ENCODE data around the gene NOL6.

The NOL6 gene

GRCh38 chr9:33433871-33434270, 39.9 kb downstream of the NOL6 start:
- H3K9me2 ChIP-seq (replicated peaks; ENCODE audit: insufficient read depth, low read length), result no peaks in the 10 kb centered on the region
- no peak overlapping the region for H2AFZ ChIP-seq (ENCODE audit: low read depth, low read length, severe bottlenecking)
- H3K36me3 ChIP-seq (ENCODE audit: low read length), result no peaks in the 10 kb centered on the region
- no peak for TF ChIP-seq CTCF (IDR thresholded peaks at IDR 0.05; ENCODE audit: insufficient read depth, low read length, poor library complexity, severe bottlenecking)
- no peak for TF ChIP-seq EZH2phosphoT487 (conservative IDR thresholded peaks at IDR 0.05; ENCODE audit: low read length)
- H3K9ac ChIP-seq (ENCODE audit: low read length), result no peak overlapping the region
- no peaks in the 10 kb centered on the region for H3K79me2 ChIP-seq (ENCODE audit: insufficient read depth, low read length)
- H3K4me2 ChIP-seq (ENCODE audit: low read depth, low read length, poor library complexity, severe bottlenecking), result no peak overlapping the region
- H4K20me1 ChIP-seq (ENCODE audit: low read depth, low read length), result no peaks in the 10 kb centered on the region
- H3K9me3 ChIP-seq (ENCODE audit: insufficient read depth, low read length), result no peaks in the 10 kb centered on the region
- H3K27ac ChIP-seq (ENCODE audit: low read depth, low read length), result no peak overlapping the region
- H3K27me3 ChIP-seq (ENCODE audit: low read length), result no peaks in the 10 kb centered on the region
- no peak overlapping the region for H3K4me3 ChIP-seq (ENCODE audit: insufficient read depth, low read length, poor library complexity, severe bottlenecking)
- no peaks in the 10 kb centered on the region for H3F3A ChIP-seq (ENCODE audit: insufficient read depth)

- Histone ChIP-seq H3K4me3 (ENCODE audit: insufficient read depth, low read length, poor library complexity, severe bottlenecking) (no peak overlapping the region), H2AFZ (ENCODE audit: low read depth, low read length, severe bottlenecking) (no peak overlapping the region), H3K9ac (ENCODE audit: low read length) (no peak overlapping the region), H3K9me2 (replicated peaks; ENCODE audit: insufficient read depth, low read length) (no peaks in the 10 kb centered on the region), H3K4me2 (ENCODE audit: low read depth, low read length, poor library complexity, severe bottlenecking) (no peak overlapping the region), H3K79me2 (ENCODE audit: insufficient read depth, low read length) (no peaks in the 10 kb centered on the region), H3K27me3 (ENCODE audit: low read length) (no peaks in the 10 kb centered on the region), H3K36me3 (ENCODE audit: low read length) (no peaks in the 10 kb centered on the region), H4K20me1 (ENCODE audit: low read depth, low read length) (no peaks in the 10 kb centered on the region), H3K27ac (ENCODE audit: low read depth, low read length) (no peak overlapping the region), H3F3A (ENCODE audit: insufficient read depth) (no peaks in the 10 kb centered on the region), H3K9me3 (ENCODE audit: insufficient read depth, low read length) (no peaks in the 10 kb centered on the region)
- TF ChIP-seq EZH2phosphoT487 (conservative IDR thresholded peaks at IDR 0.05; ENCODE audit: low read length) (no peak), CTCF (IDR thresholded peaks at IDR 0.05; ENCODE audit: insufficient read depth, low read length, poor library complexity, severe bottlenecking) (no peak)
Measured at GRCh38 chr9:33431420-33431819, 42.3 kb downstream of the NOL6 start.

GRCh38 chr9:33430942-33431341, 42.8 kb downstream of the NOL6 start:
- H3F3A ChIP-seq (ENCODE audit: insufficient read depth), result no peaks in the 10 kb centered on the region
- no peaks in the 10 kb centered on the region for H3K36me3 ChIP-seq (ENCODE audit: low read length)
- H3K9me2 ChIP-seq (replicated peaks; ENCODE audit: insufficient read depth, low read length), result no peaks in the 10 kb centered on the region
- no peaks in the 10 kb centered on the region for H3K9me3 ChIP-seq (ENCODE audit: insufficient read depth, low read length)
- no peak overlapping the region for H3K27ac ChIP-seq (ENCODE audit: low read depth, low read length)
- H3K27me3 ChIP-seq (ENCODE audit: low read length), result no peaks in the 10 kb centered on the region
- no peak overlapping the region for H3K9ac ChIP-seq (ENCODE audit: low read length)
- no peak overlapping the region for H3K4me2 ChIP-seq (ENCODE audit: low read depth, low read length, poor library complexity, severe bottlenecking)
- TF ChIP-seq EZH2phosphoT487 (conservative IDR thresholded peaks at IDR 0.05; ENCODE audit: low read length) (no peak), CTCF (IDR thresholded peaks at IDR 0.05; ENCODE audit: insufficient read depth, low read length, poor library complexity, severe bottlenecking) (no peak)
- no peak overlapping the region for H3K4me3 ChIP-seq (ENCODE audit: insufficient read depth, low read length, poor library complexity, severe bottlenecking)
- no peaks in the 10 kb centered on the region for H3K79me2 ChIP-seq (ENCODE audit: insufficient read depth, low read length)
- H4K20me1 ChIP-seq (ENCODE audit: low read depth, low read length), result no peaks in the 10 kb centered on the region
- H2AFZ ChIP-seq (ENCODE audit: low read depth, low read length, severe bottlenecking), result no peak overlapping the region

Measured in SU-DHL-6 (cell line).